ENCODE measurements around the gene ITGA5. TPM values are rescaled to one million over a fixed set of nuclear protein-coding genes. Genes with fewer than 3 reads are reported as not detected.

Gene ITGA5
- 10 to 100 TPM; 13.2 to 37.6 TPM for total RNA-seq

GRCh38 chr12:54419088-54419887, at the start of gene ITGA5:
TSS of gene ITGA5 (minus strand) at chr12:54419266. CDS start at chr12:54419198, 68 bp downstream.
- peak; percentile 56 for DNase-seq
- Mint-ChIP-seq H3K36me3 (peaks cover 5% of the 10 kb centered on the region), H3K27ac (peak within 1 kb of the TSS; percentile 82), H3K9me3 (ENCODE audit: low read depth) (no peaks in the 10 kb centered on the region), H3K27me3 (peaks cover 36% of the 10 kb centered on the region), H3K4me1 (peaks cover 44% of the 10 kb centered on the region), H3K4me3 (peak within 1 kb of the TSS; percentile 88)
- CTCF ChIA-PET: interaction anchor here (0.7 to 14.5 kb wide), 3 partner anchors 10 to 20 kb away, joined by 3 to 283 read pairs (median 55); no protein-coding TSS in a partner anchor
- peak; percentile 66 for ATAC-seq

DNA sequence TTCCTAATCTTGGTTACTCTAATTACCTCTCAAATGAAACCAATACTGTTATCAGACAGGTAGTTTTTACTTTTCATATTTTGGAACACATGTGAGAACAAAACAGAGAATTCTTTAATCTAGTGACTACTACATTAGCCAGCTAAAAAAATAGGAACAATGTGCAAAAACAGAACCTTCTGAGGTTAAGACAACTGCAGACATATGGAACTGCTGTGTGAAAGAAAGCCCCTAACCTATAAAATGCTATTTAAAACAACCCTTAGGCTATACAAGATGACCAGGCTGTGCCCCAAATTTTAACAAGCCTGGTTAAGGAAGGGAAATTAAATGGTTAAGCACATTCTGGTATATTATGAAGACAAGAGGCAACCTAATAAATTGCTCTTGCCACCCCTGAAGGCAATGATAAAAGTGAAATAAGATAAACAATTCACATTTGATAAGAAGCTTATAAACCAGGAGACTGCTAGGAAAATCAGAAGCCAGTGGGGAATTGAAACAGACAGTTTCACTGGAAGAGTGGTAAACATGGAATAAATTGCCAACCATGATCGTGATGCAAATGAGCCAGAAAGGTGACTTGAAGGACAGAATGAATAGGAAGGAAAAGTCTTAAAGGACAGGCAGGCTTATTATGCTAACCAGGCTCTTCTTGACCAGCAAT, 46.9 kb upstream of the ITGA5 start:
- Mint-ChIP-seq H3K4me3 (no peak overlapping the region), H3K4me1 (no peaks in the 10 kb centered on the region), H3K9me3 (ENCODE audit: low read depth) (no peaks in the 10 kb centered on the region), H3K36me3 (no peaks in the 10 kb centered on the region), H3K27ac (no peak overlapping the region), H3K27me3 (peaks cover 24% of the 10 kb centered on the region)
- ATAC-seq: no peak
- no peak for DNase-seq
- CTCF ChIA-PET: interaction anchor here (0.7 to 1.6 kb wide), 7 partner anchors 9 to 86 kb away, joined by 3 to 8 read pairs (median 3); no protein-coding TSS in a partner anchor

DNA sequence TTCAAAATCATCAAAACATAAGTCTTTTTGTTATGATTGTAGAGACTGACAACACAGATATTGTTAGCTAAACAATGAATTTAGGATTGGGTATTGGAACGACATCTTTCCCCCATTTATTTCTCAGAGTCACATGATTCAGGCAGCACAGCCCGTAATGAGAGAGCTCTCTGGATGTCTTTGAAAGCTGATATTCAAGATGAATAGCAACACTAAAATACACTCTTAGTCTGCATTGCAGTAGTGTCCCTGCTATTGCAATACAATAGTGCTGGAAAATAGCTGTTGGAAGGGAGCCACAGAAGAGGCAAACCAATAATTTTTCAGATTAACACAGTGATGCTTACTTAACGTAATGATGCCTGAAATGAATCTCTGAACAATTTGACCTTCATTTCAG, 44.4 kb upstream of the ITGA5 start:
- no peak for DNase-seq
- H3K27ac Mint-ChIP-seq: no peak overlapping the region
- H3K4me3 Mint-ChIP-seq: no peak overlapping the region
- H3K36me3 Mint-ChIP-seq: no peaks in the 10 kb centered on the region
- no peaks in the 10 kb centered on the region for H3K4me1 Mint-ChIP-seq
- no peaks in the 10 kb centered on the region for H3K9me3 Mint-ChIP-seq (ENCODE audit: low read depth)
- ATAC-seq: no peak
- CTCF ChIA-PET: interaction anchor here (0.6 to 2.4 kb wide), 8 partner anchors 9 to 117 kb away, joined by 3 to 8 read pairs (median 3); no protein-coding TSS in a partner anchor
- peaks cover 33% of the 10 kb centered on the region for H3K27me3 Mint-ChIP-seq

DNA sequence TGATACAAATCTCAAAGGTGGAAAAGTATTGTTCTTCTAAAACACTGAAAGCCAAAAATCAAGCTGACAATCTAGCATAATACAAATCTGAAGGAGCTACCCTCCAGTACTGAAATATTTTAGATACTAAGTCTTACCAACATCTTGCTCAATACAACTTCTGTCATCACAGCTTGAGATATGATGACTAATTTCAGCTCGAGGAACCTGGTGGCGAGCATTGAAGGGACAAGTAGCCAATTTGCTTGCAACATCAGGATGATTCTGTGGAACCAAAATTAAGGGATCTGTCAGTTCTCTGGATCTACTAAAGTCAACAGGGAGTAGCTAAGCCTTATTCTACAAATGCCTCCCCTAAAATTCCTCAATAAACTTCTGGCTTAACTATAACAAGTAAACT, 44.0 kb upstream of the ITGA5 start:
- no peaks in the 10 kb centered on the region for H3K4me1 Mint-ChIP-seq

GRCh38 chr12:54460317-54460923, 41.4 kb upstream of the ITGA5 start:
- Mint-ChIP-seq H3K27ac (no peak overlapping the region), H3K9me3 (ENCODE audit: low read depth) (no peaks in the 10 kb centered on the region), H3K4me3 (no peak overlapping the region), H3K27me3 (peaks cover 35% of the 10 kb centered on the region), H3K4me1 (no peaks in the 10 kb centered on the region), H3K36me3 (no peaks in the 10 kb centered on the region)
- CTCF ChIA-PET: interaction anchor here (1.1 to 1.8 kb wide), 5 partner anchors 12 to 167 kb away, joined by 3 to 23 read pairs (median 4); no protein-coding TSS in a partner anchor
- DNase-seq: no peak
- ATAC-seq: no peak

More for the DNA sequence above, 44.0 kb upstream of the ITGA5 start:
- DNase-seq (no peak), ATAC-seq (no peak)
- Mint-ChIP-seq H3K27ac (no peak overlapping the region), H3K36me3 (no peaks in the 10 kb centered on the region), H3K27me3 (peaks cover 34% of the 10 kb centered on the region), H3K9me3 (ENCODE audit: low read depth) (no peaks in the 10 kb centered on the region), H3K4me3 (no peak overlapping the region)
- CTCF ChIA-PET: interaction anchor here (0.6 to 2.4 kb wide), 9 partner anchors 9 to 117 kb away, joined by 3 to 8 read pairs (median 3); no protein-coding TSS in a partner anchor

DNA sequence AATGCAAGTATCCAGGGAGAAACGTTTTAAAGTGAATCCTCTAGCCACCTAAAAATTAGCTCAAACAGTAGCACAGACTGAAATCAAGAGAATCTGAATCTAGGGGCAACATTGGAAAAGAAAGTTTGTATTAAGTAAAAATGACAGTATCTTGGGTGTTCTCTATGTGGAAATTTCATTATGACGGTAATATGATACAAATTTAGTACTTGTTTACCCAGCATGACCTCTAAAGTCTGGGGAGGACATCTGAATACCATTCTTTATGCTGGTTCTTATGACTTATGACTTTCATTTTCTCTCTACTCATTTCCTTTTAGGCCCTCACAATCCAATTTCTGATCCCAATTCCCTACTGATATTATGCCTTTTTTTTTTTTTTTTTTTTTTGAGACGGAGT, 40.3 kb upstream of the ITGA5 start:
- H3K9me3 Mint-ChIP-seq (ENCODE audit: low read depth): no peaks in the 10 kb centered on the region
- ATAC-seq: no peak
- CTCF ChIA-PET: interaction anchor here (1.0 kb wide), 1 partner anchor 60 kb away, joined by 5 read pairs; no protein-coding TSS in a partner anchor
- peaks cover 39% of the 10 kb centered on the region for H3K27me3 Mint-ChIP-seq
- no peak for DNase-seq
- no peak overlapping the region for H3K27ac Mint-ChIP-seq
- no peaks in the 10 kb centered on the region for H3K36me3 Mint-ChIP-seq
- no peak overlapping the region for H3K4me3 Mint-ChIP-seq
- no peaks in the 10 kb centered on the region for H3K4me1 Mint-ChIP-seq

DNA sequence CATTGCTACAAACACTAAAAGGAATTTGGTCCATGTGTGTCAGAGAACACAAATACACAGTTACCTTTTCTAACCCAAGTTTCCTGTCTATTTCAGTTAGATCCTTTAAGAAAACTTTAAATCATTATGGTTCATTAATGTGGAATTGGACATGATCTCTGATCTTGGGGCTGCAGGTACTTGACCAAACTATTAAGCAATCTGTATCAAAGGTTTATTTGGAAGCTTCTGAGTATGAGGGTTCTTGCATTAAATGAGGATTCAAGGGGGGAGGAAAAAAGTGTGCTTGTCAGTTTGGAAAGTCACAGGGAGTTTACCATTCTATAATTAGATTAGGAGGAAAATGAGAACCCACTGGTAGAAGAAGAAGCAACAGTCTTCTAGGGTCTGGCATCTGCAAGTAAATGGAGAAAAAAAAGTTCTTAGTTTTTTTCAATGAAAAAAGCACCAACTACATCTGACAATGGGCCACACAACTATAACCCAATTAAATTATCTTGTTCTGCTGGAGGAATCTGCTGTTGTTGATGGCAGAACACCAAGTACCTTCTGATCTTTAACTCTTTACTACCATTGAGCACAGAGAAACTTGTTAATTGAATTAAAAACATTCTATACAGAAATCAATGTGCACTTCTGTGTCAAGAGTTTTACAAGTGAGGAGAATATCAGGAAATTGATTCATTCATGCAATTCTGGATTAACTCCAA, 36.8 kb upstream of the ITGA5 start:
- no peak for ATAC-seq
- no peaks in the 10 kb centered on the region for H3K4me1 Mint-ChIP-seq
- no peaks in the 10 kb centered on the region for H3K36me3 Mint-ChIP-seq
- H3K27me3 Mint-ChIP-seq: peaks cover 21% of the 10 kb centered on the region
- DNase-seq: no peak
- no peaks in the 10 kb centered on the region for H3K9me3 Mint-ChIP-seq (ENCODE audit: low read depth)
- H3K4me3 Mint-ChIP-seq: no peak overlapping the region
- CTCF ChIA-PET: interaction anchor here (0.6 to 33.7 kb wide), 5 partner anchors 10 to 851 kb away, joined by 3 to 705 read pairs (median 3); no protein-coding TSS in a partner anchor
- no peak overlapping the region for H3K27ac Mint-ChIP-seq

- CTCF ChIA-PET: interaction anchor here (1.1 to 33.7 kb wide), 8 partner anchors 9 to 116 kb away, joined by 3 to 705 read pairs (median 4); no protein-coding TSS in a partner anchor
- no peaks in the 10 kb centered on the region for H3K4me1 Mint-ChIP-seq
- ATAC-seq: no peak
- no peak overlapping the region for H3K4me3 Mint-ChIP-seq
- no peak overlapping the region for H3K27ac Mint-ChIP-seq
- DNase-seq: no peak
- no peaks in the 10 kb centered on the region for H3K9me3 Mint-ChIP-seq (ENCODE audit: low read depth)
- peaks cover 11% of the 10 kb centered on the region for H3K27me3 Mint-ChIP-seq
- H3K36me3 Mint-ChIP-seq: no peaks in the 10 kb centered on the region
Measured at GRCh38 chr12:54452628-54453027, 33.6 kb upstream of the ITGA5 start.

GRCh38 chr12:54448344-54448743, 29.3 kb upstream of the ITGA5 start:
- ATAC-seq: no peak
- no peak for DNase-seq
- Mint-ChIP-seq H3K27me3 (peaks cover 7% of the 10 kb centered on the region), H3K4me1 (no peaks in the 10 kb centered on the region), H3K27ac (no peak overlapping the region), H3K4me3 (no peak overlapping the region), H3K36me3 (no peaks in the 10 kb centered on the region), H3K9me3 (ENCODE audit: low read depth) (no peaks in the 10 kb centered on the region)
- CTCF ChIA-PET: interaction anchor here (33.7 kb wide), 1 partner anchor 48 kb away, joined by 705 read pairs; no protein-coding TSS in a partner anchor

DNA sequence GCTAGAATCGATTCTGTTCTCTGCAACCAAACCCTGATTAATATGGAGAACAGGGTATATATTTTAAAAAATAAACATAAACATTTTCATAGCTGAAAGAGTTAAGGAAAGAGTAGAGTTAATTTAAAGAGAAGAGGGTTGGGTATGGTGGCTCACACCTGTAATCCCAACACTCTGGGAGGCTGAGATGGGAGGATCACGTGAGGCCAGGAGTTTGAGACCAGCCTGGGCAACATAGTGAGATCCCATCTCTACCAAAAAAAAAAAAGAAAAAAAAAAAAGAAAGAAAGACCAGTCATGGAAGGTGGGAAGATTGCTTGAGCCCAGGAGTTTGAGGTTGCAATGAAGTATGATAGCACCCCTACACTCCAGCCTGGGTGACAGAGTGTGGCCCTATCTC, 28.9 kb upstream of the ITGA5 start:
- no peak for ATAC-seq
- Mint-ChIP-seq H3K36me3 (no peaks in the 10 kb centered on the region), H3K9me3 (ENCODE audit: low read depth) (no peaks in the 10 kb centered on the region), H3K4me3 (no peak overlapping the region), H3K27ac (no peak overlapping the region), H3K4me1 (no peaks in the 10 kb centered on the region), H3K27me3 (peaks cover 7% of the 10 kb centered on the region)
- CTCF ChIA-PET: interaction anchor here (33.7 kb wide), 1 partner anchor 47 kb away, joined by 705 read pairs; no protein-coding TSS in a partner anchor
- no peak for DNase-seq

DNA sequence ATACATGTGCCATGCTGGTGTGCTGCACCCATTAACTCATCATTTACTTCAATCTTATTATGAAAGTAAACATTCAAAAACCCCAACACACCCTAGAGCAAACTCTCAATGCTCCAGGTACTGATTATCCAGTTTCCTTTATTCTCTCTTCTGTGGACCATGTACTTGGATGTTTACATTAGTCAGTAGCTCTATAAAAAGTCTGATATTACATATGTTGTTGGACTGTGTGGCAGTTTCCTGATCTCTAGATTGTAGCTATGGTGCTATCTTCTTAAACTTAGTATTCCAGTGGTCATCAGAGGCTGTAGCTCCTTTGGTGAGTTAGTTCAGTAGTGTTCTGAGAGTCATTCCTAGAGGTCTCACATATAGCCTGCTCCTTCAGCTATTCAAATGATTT, 25.1 kb upstream of the ITGA5 start:
- H3K4me3 Mint-ChIP-seq: no peak overlapping the region
- CTCF ChIA-PET: interaction anchor here (1.0 to 33.7 kb wide), 5 partner anchors 8 to 65 kb away, joined by 3 to 705 read pairs (median 3); no protein-coding TSS in a partner anchor
- H3K27ac Mint-ChIP-seq: no peak overlapping the region
- H3K36me3 Mint-ChIP-seq: no peaks in the 10 kb centered on the region
- H3K9me3 Mint-ChIP-seq (ENCODE audit: low read depth): no peaks in the 10 kb centered on the region
- no peak for ATAC-seq
- H3K4me1 Mint-ChIP-seq: no peaks in the 10 kb centered on the region
- DNase-seq: no peak
- H3K27me3 Mint-ChIP-seq: peaks cover 9% of the 10 kb centered on the region

DNA sequence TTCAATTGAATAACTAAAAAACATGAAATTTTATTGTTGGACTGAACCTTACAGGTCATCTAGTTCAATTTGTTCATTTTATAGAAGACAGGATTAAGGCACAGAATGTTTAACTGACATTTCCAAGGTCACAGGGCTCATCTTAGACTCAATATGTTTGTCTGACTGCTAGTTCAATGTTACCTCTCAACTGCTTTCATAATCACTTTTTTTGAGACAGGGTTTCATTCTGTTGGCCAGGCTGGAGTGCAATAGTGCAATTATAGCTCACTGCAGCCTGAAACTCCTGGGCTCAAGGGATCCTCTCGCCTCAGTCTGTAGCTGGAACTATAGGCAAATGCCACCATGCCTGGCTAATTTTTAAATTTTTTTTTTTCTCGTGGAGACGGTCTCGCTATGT, 24.4 kb upstream of the ITGA5 start:
- DNase-seq (no peak), ATAC-seq (no peak)
- CTCF ChIA-PET: interaction anchor here (1.0 to 33.7 kb wide), 6 partner anchors 9 to 64 kb away, joined by 3 to 705 read pairs (median 3); no protein-coding TSS in a partner anchor
- Mint-ChIP-seq H3K27me3 (peaks cover 9% of the 10 kb centered on the region), H3K4me1 (no peaks in the 10 kb centered on the region), H3K36me3 (no peaks in the 10 kb centered on the region), H3K9me3 (ENCODE audit: low read depth) (no peaks in the 10 kb centered on the region), H3K27ac (no peak overlapping the region), H3K4me3 (no peak overlapping the region)

Measured in activated CD8-positive, alpha-beta memory T cell treated with anti-CD3 and anti-CD28 coated beads, Interleukin-2, amount 10 ng/mL, durations not matched to agents 7 days and 5 days (primary cell).